SK-MEL-5 (cell line): ENCODE data around the gene HS6ST1. TPM values are rescaled to one million over a fixed set of nuclear protein-coding genes. Genes with fewer than 3 reads are reported as not detected.

Experiments used
- DNase-seq: peaks from one replicate; pipeline ENCODE4 v3.0.0-alpha.2; 2016; ENCODE audit warnings: low read depth, low spot score
- in situ Hi-C: cut with HindIII; loops from 2 replicates; pipeline ENCODE4 v1.10.0; 2016; ENCODE audit warnings: low sequenced_read_pairs, high pct_unique_total_duplicates, low pct_unique_long_range_greater_than_20kb
- polyA plus RNA-seq, 2 experiments: library from polyadenylated mRNA; depleted of rRNA; stranded (reverse); fragments of >200 nt; gene quantifications; 2 replicates each; pipeline ENCODE4 v1.2.3, GENCODE V29; 2015
- total RNA-seq: library from RNA; depleted of rRNA; stranded (reverse); fragments of >200 nt; shearing (Covaris generic); gene quantifications from 2 replicates; pipeline ENCODE4 v1.2.3, GENCODE V29; 2014; rRNA removed

Gene HS6ST1, protein sequence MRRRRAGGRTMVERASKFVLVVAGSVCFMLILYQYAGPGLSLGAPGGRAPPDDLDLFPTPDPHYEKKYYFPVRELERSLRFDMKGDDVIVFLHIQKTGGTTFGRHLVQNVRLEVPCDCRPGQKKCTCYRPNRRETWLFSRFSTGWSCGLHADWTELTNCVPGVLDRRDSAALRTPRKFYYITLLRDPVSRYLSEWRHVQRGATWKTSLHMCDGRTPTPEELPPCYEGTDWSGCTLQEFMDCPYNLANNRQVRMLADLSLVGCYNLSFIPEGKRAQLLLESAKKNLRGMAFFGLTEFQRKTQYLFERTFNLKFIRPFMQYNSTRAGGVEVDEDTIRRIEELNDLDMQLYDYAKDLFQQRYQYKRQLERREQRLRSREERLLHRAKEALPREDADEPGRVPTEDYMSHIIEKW
- total RNA-seq = 6.0 and 7.2 TPM in 2 replicates
- polyA plus RNA-seq (2015; cell fraction: cytosol; rRNA removed) = 15.5 and 19.2 TPM in 2 replicates
- 3.1 and 7.2 TPM in 2 replicates for polyA plus RNA-seq (2015; cell fraction: nucleus; rRNA removed)

DNA sequence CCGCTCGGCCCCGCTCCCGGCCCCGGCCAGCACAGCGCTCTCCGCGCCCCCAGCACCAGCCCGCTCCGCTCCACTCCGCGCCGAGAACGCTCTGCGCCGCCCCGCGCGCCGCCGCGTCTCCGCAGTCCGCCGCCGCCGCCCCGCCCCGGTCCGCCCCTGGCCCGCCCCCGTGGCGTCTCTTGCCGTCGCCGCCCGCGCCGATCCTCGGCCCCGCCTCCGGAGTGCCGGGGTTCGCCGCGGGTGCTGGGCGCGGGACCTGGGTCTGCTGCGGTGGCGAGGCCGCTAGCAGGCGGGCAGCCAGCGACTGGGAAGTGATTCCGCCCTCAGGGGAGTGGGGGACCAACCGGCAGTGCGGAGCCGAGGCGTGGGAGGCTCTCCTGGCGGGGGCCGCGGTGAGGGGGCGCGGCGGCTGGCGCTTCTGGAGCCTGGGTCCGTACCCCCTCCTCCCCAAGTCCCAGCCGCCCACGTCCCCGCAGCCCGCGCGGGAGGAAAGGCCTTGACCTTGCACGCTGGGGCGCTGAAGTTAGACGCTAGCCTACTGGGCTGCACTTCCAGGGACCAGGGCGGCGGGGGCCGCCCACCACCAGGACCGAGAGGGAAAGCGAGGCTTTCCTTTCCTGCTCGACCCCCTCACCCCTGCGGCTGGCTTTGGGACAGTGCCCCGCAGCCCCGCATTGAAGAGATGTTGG lies at the start of gene HS6ST1:
HS6ST1 (minus strand) TSS at position 93 of the 689 bp plus-strand sequence. CDS start 305 bp downstream, outside the sequence.
- peak; percentile 68 for DNase-seq
- in situ Hi-C loops = no loop called here

DNA sequence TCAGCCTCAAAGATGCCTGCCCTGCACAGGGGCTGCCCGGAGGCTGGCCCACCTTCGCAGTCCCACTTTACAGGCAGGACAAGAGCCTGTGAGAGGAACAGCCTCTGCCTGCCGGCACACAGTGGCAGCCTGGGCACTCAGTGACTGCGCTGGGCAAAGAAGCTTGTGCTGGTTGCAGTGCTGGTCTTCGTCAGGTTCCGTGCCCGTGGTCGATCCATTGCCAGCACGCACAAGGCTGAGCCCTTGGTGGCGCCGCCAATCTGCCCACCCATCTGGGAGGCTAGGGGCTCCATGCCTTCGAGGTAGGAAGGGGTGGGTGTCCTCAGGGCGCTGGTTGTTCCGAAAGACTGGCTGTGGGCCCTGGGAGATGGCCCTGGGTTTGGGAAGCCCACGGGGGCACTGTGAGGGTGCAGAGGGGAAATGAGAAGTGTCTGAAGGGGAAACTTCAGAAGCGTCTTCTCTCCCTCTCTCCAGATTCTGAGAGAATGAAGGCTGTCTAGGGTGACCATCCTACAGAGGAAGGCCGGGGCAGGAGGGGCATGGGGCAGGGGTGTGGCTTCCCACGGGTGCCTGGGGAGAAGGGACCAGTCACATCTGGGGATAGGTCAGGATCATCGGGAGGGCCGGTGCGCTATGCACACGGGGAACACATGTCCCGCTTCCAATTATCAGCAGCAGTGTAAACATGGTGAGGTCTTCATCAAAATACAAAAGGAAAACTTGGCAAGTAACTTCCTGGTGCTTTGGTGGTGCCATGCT lies 49.1 kb upstream of the HS6ST1 start:
- in situ Hi-C loops = no loop called here
- DNase-seq = no peak

DNA sequence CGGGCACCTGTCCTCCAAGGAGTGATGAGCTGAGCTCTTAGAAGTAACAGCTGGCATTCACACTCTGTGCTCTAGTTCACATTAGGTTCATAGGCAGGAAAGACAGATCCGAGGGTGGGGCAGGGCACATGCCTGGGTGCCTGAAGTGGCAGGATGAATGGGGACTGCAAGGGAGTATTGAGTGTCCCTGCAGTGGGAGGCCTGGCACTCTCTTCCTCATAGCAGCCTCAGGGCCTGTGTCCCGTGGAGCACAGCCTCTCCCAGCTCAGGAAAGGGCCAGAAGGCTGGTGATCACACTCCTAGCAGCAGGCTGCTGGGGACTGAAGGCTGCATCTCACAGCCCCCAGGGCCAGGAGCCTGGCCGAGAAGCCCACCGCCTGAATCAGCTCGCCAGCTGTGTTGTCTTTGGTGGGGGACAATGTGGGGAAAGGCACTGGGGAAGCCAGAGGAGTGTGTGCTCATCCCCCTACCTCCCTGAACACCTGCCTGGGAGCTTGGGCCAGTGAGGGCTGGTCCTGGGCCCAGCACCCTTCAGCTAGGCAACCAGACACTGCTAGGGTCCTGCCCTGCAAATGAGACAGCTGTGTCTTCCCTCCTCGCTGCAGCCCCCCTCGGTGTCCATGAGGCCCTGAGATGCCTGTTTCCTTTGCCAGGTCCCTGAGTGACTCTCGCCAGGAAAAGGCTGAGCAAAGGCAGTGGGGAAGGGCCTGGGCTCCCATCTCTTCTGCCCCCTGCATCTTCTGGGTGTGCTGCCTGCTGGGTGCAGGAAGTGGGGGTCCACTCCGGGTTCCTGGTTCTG lies 48.2 kb upstream of the HS6ST1 start:
- in situ Hi-C loops = no loop called here
- no peak for DNase-seq

DNA sequence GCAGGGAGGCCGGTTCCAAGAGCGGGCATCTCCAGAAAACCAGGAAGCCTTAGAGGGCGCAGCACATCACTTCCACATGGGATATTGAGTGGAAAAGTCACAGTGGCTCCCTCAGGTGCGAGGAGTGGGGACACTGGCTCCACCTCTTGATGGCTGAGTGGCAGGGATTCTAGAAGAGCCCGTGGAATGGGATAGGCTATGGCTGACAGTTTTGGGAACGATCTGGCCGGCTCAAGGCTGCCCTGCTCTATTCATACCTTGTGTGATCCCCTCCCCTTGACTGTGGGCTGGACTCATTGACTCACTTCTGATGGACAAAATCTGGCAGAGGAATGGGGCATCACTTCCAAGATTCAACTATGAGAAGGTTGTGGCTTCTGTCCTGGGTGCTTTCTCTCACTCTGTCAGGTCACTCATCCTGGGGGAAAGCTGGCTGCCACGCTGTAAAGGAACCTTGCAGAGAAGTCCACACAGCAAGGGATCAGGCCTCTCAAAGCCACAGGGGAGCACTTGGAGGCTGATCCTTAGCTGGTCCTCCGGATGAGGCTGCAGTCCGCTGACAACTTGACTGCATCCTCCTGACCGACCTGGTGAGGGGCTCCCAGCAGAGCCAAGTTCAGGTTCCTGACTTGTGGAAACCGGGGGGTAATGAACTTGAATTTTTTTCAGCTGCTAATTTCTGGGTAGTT lies 46.7 kb upstream of the HS6ST1 start:
- DNase-seq = no peak
- in situ Hi-C loops = no loop called here

DNA sequence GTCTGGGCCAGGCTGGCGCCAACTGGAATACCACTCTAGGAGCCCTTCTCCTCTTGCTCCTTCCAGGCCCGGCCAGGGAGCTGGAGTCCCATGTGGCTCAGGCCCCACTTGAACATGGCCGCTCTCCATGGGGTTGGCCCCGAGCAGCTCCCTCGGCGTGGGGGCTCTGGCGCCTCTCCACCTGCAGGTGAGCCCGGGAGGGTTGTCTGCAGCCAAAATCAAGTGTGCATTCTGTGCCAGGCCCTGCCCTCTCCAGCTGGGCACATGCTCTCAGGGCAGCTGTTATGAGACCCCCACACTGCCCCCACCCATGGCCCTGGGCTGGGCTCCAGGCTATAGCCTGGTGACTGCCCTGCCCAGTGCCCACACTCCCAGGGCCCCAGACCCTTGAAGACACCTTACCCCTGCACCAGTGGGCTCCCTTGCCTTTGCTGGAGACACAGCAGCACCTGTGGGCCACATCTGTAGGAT lies 45.8 kb upstream of the HS6ST1 start:
- in situ Hi-C loops = no loop called here
- no peak for DNase-seq

DNA sequence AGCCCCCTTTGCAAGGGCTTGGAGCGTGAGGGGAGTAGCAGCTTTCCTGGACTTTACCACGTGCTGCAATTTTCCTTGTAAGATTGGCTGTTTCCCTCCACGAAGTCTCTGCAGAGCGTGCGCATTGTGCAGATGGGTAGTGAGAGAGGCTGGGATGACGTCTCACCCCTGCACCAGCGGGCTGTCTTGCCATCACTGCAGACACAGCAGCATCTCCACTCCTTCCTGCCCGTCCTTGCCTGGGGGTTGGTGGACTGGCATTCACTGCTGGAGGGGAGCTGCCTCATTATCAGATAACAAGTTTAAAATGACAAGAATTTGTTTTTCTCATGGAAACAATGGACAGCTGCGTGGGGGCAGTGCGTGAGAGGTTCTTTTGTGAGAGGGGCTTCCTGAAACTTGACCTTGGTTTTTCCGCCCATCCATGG lies 45.3 kb upstream of the HS6ST1 start:
- DNase-seq = no peak
- in situ Hi-C loops = no loop called here

DNA sequence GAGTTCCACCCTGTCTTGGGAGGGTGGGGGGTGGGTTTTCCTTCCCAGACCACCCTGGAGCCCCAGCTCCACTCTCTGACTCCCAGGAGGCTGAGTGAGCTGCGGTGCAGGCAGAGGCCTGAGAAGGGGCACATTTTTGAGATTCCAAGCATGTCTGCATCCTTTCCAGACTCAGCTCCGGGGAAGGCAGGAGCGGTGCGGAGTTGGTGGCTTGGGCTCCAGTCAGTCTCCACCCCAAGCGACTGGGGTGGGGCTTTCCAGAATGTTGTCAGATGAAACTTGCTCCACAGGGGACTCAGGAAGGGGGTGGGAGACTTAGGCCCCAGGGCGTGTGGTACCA lies 44.2 kb upstream of the HS6ST1 start:
- DNase-seq = no peak
- in situ Hi-C loops = no loop called here

DNA sequence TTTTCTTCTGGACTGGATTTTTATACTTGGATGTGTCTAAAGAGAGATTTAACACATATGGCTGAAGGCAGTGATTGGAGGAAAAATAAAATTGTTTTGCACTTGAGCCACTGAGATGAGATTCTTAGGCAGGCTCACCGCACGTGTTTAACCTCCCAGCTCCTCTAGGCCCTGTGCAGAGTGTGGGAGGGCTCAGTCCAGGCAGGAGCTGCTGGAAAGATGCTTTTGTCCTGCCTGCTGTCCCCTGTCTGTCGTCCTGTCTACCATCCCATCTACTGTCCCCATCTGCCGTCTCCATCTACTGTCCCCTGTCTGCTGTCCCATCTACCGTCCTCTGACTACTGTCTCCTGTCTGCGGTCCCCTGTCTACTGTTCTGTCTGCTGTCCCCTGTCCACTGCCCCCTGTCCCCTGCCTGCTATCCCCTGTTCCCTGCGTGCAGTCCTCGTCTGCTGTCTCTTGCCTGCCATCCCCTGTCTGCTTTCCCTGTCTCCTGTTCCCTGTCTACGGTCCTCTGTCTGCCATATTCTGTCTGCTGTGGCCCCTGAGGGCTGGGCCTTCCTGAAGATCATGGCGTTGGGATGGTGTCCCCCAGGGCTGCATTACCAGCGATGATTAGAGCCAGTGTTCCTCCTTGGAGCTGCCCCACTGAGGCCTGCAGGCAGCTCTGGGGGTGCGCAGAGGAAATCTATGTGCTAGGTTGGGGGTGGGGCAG lies 43.7 kb upstream of the HS6ST1 start:
- DNase-seq = no peak
- in situ Hi-C loops = no loop called here

DNA sequence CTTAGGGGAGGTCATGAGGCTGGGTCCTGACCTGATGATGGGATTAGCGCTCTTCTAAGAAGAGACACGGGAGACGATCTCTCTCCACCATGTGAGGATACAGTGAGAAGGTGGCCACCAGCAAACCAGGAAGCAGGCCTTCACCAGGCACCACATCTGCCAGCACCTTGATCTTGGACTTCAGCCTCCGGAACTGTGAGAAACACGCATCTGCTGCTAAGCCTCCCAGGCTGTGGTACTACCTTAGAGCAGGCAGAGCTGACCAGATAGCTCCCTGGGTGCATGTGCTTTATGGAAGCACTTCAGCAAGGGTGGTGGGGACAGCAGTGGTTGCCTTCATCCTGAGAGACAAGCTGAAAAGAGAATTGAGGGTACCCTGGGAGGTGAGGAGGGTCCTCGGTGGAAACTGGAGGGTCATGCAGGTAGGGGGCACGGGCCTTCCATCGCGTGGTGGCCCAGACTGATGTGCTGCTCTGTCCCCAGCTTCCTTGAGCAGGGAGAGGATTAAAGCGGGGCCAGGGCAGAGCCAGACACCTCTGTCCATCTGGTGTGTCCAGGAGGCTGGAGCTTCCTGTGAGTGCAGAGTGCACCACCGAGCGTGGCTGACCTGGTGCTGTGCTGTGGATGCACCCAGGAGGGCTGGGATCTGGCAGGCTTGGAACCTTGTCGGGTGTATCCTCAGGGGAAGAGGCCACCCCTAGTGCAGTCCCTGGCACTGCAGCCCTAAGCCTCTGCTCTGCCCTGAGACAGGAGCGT lies 42.9 kb upstream of the HS6ST1 start:
- no peak for DNase-seq
- in situ Hi-C loops = no loop called here

DNA sequence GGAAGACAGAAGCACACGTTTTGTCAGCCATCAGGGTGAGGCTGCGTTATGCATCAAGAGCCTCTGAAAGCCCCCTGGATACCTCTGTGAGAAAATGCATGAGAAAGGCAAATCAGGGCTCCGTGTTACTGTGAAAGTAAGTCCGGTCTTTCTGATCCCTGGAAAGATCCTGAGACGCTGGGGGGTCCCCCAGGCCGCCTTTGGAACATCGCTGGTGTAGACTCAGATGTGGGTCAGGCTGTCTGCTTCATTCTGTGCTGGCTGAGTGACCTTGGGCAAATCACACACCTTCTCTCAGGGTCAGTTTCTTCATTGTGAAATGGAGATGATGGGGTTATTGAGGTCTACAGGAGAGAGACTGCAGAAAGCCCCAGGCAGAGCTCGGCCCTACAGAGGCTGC lies 42.0 kb upstream of the HS6ST1 start:
- in situ Hi-C loops = no loop called here

DNA sequence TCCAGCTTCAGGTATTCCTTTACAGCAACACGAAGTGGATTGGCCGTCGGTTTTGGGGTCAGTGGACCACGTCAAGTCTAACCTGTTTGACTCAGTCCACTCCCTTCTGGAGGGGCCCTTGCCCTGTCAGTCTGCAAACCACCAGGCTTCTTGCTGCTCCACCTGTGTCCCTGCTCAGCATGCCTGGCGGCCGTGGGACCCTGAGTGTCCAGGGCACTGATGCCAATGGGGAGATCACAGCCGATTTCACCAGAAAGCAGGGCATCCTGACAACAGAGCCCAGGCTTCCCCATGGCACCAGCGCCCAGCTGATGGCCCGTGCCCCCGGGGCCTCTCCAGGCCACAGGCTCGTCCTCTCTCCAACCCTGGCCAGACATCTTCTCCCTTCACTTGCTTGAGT lies 41.2 kb upstream of the HS6ST1 start:
- in situ Hi-C loops = no loop called here
- no peak for DNase-seq

More for the DNA sequence above, 42.0 kb upstream of the HS6ST1 start:
- DNase-seq = no peak

DNA sequence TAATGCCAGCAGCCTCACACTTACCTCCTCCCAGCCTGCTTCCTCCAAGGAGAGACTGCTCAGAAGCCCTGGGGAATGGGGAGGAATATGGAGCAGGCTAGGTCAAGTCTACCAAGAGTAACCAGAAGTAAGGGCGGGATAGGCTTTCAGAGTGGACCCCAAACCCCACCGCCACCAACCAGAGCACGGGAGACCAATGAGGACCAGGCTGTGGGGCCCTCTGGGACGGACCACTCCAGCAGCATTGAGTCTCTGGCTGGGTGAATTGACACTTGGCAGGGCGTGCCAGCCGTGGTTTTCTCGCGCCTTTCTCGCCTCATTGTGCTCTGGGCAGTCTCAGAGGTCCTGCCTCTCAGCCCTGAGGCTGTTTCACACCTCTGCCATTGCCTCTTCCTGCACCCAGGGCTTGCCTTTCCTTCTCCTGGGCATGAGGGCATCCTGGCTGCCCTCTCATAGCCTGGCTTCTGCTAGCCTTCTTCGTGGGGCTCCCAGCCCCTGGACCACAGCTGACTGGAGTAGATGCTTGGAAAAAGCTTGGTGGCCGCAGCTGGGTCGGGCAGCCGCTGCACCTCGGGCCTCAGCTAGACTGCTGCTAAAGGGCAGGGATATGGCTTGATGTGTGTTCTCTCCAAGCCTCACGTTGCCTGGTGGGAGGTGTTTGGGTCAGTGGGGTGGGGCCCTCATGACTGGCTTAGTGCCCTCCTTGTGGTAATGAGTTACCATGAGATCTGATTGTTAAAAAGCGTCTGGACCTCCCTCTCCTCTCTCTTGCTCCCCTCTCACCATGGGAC lies 40.5 kb upstream of the HS6ST1 start:
- in situ Hi-C loops = no loop called here
- no peak for DNase-seq

DNA sequence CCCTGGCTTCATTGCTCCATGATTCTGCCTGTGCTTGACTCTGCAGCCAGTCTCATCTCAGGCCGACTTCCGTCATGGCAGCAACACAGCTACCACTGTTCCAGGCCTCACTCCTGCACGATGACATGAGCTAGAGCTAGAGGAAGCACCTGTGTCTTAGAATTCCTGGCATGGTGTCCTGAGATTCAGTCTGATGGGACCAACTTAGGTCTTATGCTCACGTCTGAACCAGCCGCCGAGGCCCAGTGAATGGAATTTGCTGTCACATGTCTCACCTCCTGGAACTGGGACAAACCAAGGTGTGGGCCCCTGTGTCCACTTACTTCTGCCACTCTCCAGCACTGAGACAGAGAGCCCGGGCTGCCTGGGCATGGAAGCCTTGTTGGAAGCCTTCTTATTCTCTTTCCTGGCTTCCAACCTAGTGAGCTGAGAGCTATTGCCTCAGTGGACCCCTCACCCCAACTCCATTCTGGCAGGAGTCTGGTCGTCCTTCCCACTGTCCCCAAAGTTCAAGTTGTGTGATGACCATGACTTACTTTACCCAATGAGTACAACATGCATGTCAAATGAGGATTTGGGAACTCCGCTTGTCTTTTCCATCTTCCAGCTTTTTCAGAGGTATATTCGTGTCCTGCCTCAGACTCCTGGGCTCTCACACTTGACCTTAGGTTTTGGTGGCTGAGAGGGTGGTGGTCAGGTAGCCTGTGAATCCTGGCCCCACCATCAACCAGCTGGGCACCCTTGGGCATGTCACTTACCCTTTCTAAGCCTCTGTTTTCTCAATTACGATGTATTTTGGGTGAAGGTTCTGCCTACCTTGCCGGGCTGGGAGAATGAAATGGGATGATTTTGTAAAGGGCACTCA lies 39.1 kb upstream of the HS6ST1 start:
- DNase-seq = no peak

DNA sequence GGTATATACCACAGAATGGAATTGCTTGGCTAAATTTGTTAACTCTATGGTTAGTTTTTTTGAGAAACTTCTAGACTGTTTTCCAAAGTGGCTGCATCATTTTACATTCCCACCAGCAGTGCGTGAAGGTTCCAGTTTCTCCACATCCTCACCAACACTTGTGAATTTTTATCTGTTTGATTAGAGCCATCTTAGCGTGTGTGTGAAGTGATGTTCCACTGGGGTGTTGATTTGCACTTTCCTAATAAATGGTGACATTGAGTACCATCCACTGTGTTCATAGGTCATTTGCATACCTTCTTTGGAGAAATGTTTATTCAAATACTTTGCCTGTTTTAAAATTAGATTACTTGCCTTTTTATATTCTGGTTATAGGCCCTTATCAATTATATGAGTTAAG lies 37.5 kb upstream of the HS6ST1 start:
- DNase-seq = no peak
- in situ Hi-C loops = no loop called here

More for the DNA sequence above, 39.1 kb upstream of the HS6ST1 start:
- in situ Hi-C loops = no loop called here
